Measurements from ENCODE around the gene JMJD8.
A peak's percentile ranks its signal among the peaks of the same experiment; 100 is the strongest.

JMJD8 gene

DNA sequence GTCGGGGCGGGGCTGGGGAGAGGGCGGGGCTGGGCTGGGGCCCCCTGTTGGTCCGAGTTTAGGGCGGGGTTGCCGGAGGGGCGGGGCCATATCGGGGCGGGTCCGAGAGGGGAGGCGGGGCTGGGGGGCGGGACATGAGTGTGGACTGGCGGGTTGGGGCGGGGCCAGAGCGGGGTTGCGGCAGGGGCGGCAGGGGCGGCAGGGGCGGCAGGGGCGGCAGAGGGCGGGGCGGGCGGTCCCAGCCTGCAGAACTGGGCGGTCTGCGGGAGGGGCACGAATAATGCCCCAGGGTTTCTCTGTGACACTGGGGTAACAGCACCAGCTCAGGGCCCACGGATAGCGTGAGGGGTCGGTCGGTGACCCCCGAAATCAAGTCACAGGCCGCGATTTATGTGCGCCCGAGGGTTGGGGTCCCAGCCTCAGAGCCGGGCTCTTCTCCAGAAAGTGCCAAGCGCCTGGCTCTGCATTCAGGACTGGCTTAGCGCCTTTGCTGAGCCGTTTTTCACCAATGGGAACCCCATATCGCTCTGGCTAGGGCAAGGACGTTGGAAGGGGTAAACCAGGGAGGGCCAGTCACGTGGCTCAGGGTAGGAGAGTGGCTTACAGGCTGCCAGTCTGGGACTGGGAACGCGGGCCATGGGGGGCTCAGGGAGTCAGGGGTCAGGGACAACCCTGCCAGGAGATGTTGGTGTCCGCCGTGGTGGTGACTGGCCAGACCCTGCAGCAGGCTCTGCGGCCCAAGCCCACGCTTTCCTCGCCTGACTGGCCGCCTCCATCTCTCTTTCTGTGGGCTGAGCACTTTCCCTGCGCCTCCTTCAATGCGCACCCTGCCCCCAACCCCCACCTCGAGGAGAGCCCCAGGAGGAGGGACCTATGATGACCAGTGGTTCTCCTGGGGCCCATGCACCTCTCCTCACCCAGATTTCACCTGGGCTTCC lies 46.8 kb downstream of the JMJD8 start:
- peak; percentile 94 for DNase-seq

GRCh38 chr16:636206-637080 lies 47.7 kb downstream of the JMJD8 start, which contains the start of gene METTL26:
TSS of gene METTL26 (minus strand) at chr16:636305. CDS start at chr16:636290, 15 bp downstream.
- DNase-seq: peak; percentile 96

- no peak for DNase-seq
Observed at GRCh38 chr16:635573-636205, 48.4 kb downstream of the JMJD8 start.

DNA sequence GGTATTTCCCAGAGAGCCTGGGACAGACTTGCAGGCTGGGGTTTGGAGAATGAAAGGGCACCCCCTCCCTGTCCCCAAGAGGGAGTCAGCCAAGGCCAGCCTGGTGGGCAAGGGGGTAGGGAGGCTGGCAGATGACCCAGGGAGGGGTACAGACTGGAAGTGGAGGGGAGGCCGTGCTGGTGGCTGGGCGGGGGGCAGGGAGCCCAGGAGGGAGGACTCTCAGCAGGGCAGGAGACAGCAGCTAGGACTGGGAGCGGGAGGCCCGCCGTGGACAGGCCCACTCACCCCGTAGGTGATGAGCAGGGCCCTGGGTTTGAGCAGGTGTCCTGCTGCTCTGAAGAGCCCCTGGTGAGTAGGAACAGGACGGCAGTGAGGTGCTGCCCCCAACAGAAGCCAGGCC lies 49.1 kb downstream of the JMJD8 start:
- no peak for DNase-seq

DNA sequence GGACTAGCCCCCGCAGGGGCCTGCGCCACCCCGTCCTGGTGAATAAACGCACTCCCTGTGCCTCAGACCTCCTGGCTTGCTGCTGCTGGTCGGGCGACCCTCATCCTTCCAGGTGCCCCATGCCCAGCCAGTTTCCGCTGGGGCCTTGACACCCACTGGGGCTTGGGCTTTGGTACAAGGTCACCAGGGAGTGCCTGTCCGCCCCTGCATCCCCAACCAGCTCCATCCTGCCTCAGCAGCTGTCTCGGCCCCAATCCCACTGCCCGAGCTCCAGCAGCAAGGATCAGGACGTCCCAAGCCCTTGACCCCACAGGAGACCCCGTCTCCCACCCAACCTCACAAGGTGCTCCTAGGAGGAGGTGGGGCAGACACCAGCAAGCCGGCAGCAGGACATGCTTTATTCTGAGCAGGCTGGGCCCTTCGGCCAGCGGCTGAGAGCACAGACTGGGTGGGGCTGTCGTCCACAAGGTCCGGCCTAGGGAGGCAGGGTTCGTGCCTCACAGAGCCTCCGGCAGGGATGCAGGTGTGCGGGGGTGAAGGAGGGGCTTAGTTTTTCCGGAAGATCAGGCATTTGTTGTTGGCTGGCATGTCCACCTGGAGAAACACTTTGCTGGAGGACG lies 50.0 kb downstream of the JMJD8 start:
- DNase-seq: no peak

DNA sequence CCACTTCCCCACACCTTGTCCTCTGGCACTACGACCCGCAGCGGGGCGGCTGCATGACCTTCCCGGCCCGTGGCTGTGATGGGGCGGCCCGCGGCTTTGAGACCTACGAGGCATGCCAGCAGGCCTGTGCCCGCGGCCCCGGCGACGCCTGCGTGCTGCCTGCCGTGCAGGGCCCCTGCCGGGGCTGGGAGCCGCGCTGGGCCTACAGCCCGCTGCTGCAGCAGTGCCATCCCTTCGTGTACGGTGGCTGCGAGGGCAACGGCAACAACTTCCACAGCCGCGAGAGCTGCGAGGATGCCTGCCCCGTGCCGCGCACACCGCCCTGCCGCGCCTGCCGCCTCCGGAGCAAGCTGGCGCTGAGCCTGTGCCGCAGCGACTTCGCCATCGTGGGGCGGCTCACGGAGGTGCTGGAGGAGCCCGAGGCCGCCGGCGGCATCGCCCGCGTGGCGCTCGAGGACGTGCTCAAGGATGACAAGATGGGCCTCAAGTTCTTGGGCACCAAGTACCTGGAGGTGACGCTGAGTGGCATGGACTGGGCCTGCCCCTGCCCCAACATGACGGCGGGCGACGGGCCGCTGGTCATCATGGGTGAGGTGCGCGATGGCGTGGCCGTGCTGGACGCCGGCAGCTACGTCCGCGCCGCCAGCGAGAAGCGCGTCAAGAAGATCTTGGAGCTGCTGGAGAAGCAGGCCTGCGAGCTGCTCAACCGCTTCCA lies 50.6 kb downstream of the JMJD8 start:
- DNase-seq: no peak

GRCh38 chr16:632486-633335 lies 51.4 kb downstream of the JMJD8 start:
- no peak for DNase-seq

DNA sequence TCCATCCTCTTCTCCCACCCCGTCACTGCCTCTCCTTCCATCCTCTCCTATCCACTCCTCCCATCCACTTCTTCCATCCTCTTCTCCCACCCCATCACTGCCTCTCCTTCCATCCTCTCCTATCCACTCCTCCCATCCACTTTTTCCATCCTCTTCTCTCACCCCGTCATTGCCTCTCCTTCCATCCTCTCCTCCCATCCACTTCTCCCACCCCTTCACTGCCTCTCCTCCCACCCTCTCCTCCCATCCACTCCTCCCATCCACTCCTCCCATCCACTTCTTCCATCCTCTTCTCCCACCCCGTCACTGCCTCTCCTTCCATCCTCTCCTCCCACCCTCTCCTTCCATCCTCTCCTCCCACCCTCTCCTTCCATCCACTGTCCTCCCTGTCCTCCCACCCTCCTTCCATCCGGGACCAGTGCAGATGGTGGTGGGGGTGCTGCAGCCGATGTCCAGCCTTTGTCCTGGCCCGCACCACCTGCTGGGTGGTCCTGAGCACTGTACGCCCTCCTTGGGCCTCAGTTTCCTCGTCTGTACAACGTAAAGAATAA lies 52.3 kb downstream of the JMJD8 start:
- no peak for DNase-seq
